ENCODE data around the gene FAM227B.
"Not testable (repeated sequence)": the region's sequence is repeated elsewhere in the genome, so short reads cannot be mapped to it uniquely, and the experiment has no call there.

The FAM227B gene

GRCh38 chr15:49387471-49387870, 233.1 kb downstream of the FAM227B start:
- Mint-ChIP-seq H3K27ac (no peak overlapping the region), H3K4me1 (ENCODE audit: low read depth) (no peaks in the 10 kb centered on the region), H3K4me3 (no peak overlapping the region), H3K9me3 (no peaks in the 10 kb centered on the region), H3K36me3 (ENCODE audit: low read depth) (no peaks in the 10 kb centered on the region), H3K27me3 (ENCODE audit: low read depth) (peaks cover 28% of the 10 kb centered on the region)
- DNase-seq (ENCODE audit: low spot score) = no peak

GRCh38 chr15:49383266-49383665, 237.4 kb downstream of the FAM227B start:
- DNase-seq (ENCODE audit: low spot score) = no peak

GRCh38 chr15:49382394-49382793, 238.2 kb downstream of the FAM227B start:
- no peaks in the 10 kb centered on the region for H3K9me3 Mint-ChIP-seq
- peaks cover 11% of the 10 kb centered on the region for H3K27me3 Mint-ChIP-seq (ENCODE audit: low read depth)
- no peak for DNase-seq (ENCODE audit: low spot score)
- H3K36me3 Mint-ChIP-seq (ENCODE audit: low read depth) = no peaks in the 10 kb centered on the region
- no peaks in the 10 kb centered on the region for H3K4me1 Mint-ChIP-seq (ENCODE audit: low read depth)
- no peak overlapping the region for H3K4me3 Mint-ChIP-seq
- no peak overlapping the region for H3K27ac Mint-ChIP-seq

More at GRCh38 chr15:49383266-49383665, 237.4 kb downstream of the FAM227B start:
- Mint-ChIP-seq H3K4me3 (no peak overlapping the region), H3K36me3 (ENCODE audit: low read depth) (no peaks in the 10 kb centered on the region), H3K27me3 (ENCODE audit: low read depth) (peaks cover 19% of the 10 kb centered on the region), H3K27ac (no peak overlapping the region), H3K9me3 (no peaks in the 10 kb centered on the region), H3K4me1 (ENCODE audit: low read depth) (no peaks in the 10 kb centered on the region)

- peaks cover 5% of the 10 kb centered on the region for H3K27me3 Mint-ChIP-seq (ENCODE audit: low read depth)
- no peaks in the 10 kb centered on the region for H3K4me1 Mint-ChIP-seq (ENCODE audit: low read depth)
- H3K4me3 Mint-ChIP-seq = no peak overlapping the region
- no peaks in the 10 kb centered on the region for H3K36me3 Mint-ChIP-seq (ENCODE audit: low read depth)
- no peak overlapping the region for H3K27ac Mint-ChIP-seq
- H3K9me3 Mint-ChIP-seq = no peaks in the 10 kb centered on the region
- no peak for DNase-seq (ENCODE audit: low spot score)
Observed at GRCh38 chr15:49380912-49381311, 239.7 kb downstream of the FAM227B start.

- DNase-seq (ENCODE audit: low spot score) = no peak
- Mint-ChIP-seq H3K4me3 (no peak overlapping the region), H3K27me3 (ENCODE audit: low read depth) (peaks cover 3% of the 10 kb centered on the region), H3K9me3 (no peaks in the 10 kb centered on the region), H3K4me1 (ENCODE audit: low read depth) (no peaks in the 10 kb centered on the region), H3K27ac (no peak overlapping the region), H3K36me3 (ENCODE audit: low read depth) (no peaks in the 10 kb centered on the region)
Observed at GRCh38 chr15:49379996-49380395, 240.6 kb downstream of the FAM227B start.

GRCh38 chr15:49372366-49372765, 248.3 kb downstream of the FAM227B start:
- H3K9me3 Mint-ChIP-seq = no peaks in the 10 kb centered on the region
- H3K27me3 Mint-ChIP-seq (ENCODE audit: low read depth) = peaks cover 5% of the 10 kb centered on the region
- H3K4me3 Mint-ChIP-seq = no peak overlapping the region
- H3K27ac Mint-ChIP-seq = no peak overlapping the region
- H3K4me1 Mint-ChIP-seq (ENCODE audit: low read depth) = no peaks in the 10 kb centered on the region
- DNase-seq (ENCODE audit: low spot score) = no peak
- no peaks in the 10 kb centered on the region for H3K36me3 Mint-ChIP-seq (ENCODE audit: low read depth)

GRCh38 chr15:49370782-49371181, 249.8 kb downstream of the FAM227B start:
- Mint-ChIP-seq H3K4me3 (no peak overlapping the region), H3K27me3 (ENCODE audit: low read depth) (peaks cover 2% of the 10 kb centered on the region), H3K4me1 (ENCODE audit: low read depth) (no peaks in the 10 kb centered on the region), H3K36me3 (ENCODE audit: low read depth) (no peaks in the 10 kb centered on the region), H3K9me3 (no peaks in the 10 kb centered on the region), H3K27ac (no peak overlapping the region)
- DNase-seq (ENCODE audit: low spot score) = no peak

- Mint-ChIP-seq H3K4me3 (no peak overlapping the region), H3K36me3 (ENCODE audit: low read depth) (no peaks in the 10 kb centered on the region), H3K9me3 (no peaks in the 10 kb centered on the region), H3K27me3 (ENCODE audit: low read depth) (no peaks in the 10 kb centered on the region), H3K4me1 (ENCODE audit: low read depth) (no peaks in the 10 kb centered on the region), H3K27ac (no peak overlapping the region)
- no peak for DNase-seq (ENCODE audit: low spot score)
Observed at GRCh38 chr15:49366496-49366895, 254.1 kb downstream of the FAM227B start.

- Mint-ChIP-seq H3K4me3 (no peak overlapping the region), H3K4me1 (ENCODE audit: low read depth) (no peaks in the 10 kb centered on the region), H3K27ac (no peak overlapping the region), H3K36me3 (ENCODE audit: low read depth) (no peaks in the 10 kb centered on the region), H3K27me3 (ENCODE audit: low read depth) (no peaks in the 10 kb centered on the region), H3K9me3 (no peaks in the 10 kb centered on the region)
- no peak for DNase-seq (ENCODE audit: low spot score)
Observed at GRCh38 chr15:49361370-49361769, 259.2 kb downstream of the FAM227B start.

GRCh38 chr15:49354439-49354838, 266.2 kb downstream of the FAM227B start:
- H3K27ac Mint-ChIP-seq; H3K4me3 Mint-ChIP-seq; H3K27me3 Mint-ChIP-seq (ENCODE audit: low read depth); H3K9me3 Mint-ChIP-seq; H3K36me3 Mint-ChIP-seq (ENCODE audit: low read depth); DNase-seq (ENCODE audit: low spot score); H3K4me1 Mint-ChIP-seq (ENCODE audit: low read depth): not testable (repeated sequence)

- Mint-ChIP-seq H3K27me3 (ENCODE audit: low read depth) (no peaks in the 10 kb centered on the region), H3K36me3 (ENCODE audit: low read depth) (peaks cover 11% of the 10 kb centered on the region)
Observed at GRCh38 chr15:49343546-49343945, 277.1 kb downstream of the FAM227B start.

GRCh38 chr15:49339656-49340055, 281.0 kb downstream of the FAM227B start:
- peaks cover 4% of the 10 kb centered on the region for H3K9me3 Mint-ChIP-seq
- H3K4me3 Mint-ChIP-seq = no peak overlapping the region
- H3K27ac Mint-ChIP-seq = no peak overlapping the region
- no peaks in the 10 kb centered on the region for H3K27me3 Mint-ChIP-seq (ENCODE audit: low read depth)
- H3K36me3 Mint-ChIP-seq (ENCODE audit: low read depth) = peaks cover 13% of the 10 kb centered on the region
- H3K4me1 Mint-ChIP-seq (ENCODE audit: low read depth) = no peaks in the 10 kb centered on the region
- DNase-seq (ENCODE audit: low spot score) = no peak

More at GRCh38 chr15:49343546-49343945, 277.1 kb downstream of the FAM227B start:
- no peak for DNase-seq (ENCODE audit: low spot score)
- H3K4me3 Mint-ChIP-seq = no peak overlapping the region
- H3K9me3 Mint-ChIP-seq = peaks cover 3% of the 10 kb centered on the region
- H3K27ac Mint-ChIP-seq = no peak overlapping the region
- H3K4me1 Mint-ChIP-seq (ENCODE audit: low read depth) = no peaks in the 10 kb centered on the region

GRCh38 chr15:49331951-49332350, 288.7 kb downstream of the FAM227B start:
- no peaks in the 10 kb centered on the region for H3K27me3 Mint-ChIP-seq (ENCODE audit: low read depth)
- H3K4me3 Mint-ChIP-seq = no peak overlapping the region
- H3K27ac Mint-ChIP-seq = no peak overlapping the region
- H3K4me1 Mint-ChIP-seq (ENCODE audit: low read depth) = no peaks in the 10 kb centered on the region
- H3K9me3 Mint-ChIP-seq = no peaks in the 10 kb centered on the region
- DNase-seq (ENCODE audit: low spot score) = no peak
- peaks cover 6% of the 10 kb centered on the region for H3K36me3 Mint-ChIP-seq (ENCODE audit: low read depth)

- Mint-ChIP-seq H3K4me1 (ENCODE audit: low read depth) (no peaks in the 10 kb centered on the region), H3K9me3 (no peaks in the 10 kb centered on the region), H3K36me3 (ENCODE audit: low read depth) (peaks cover 6% of the 10 kb centered on the region), H3K27me3 (ENCODE audit: low read depth) (no peaks in the 10 kb centered on the region), H3K27ac (no peak overlapping the region), H3K4me3 (no peak overlapping the region)
- DNase-seq (ENCODE audit: low spot score) = no peak
Observed at GRCh38 chr15:49331442-49331841, 289.2 kb downstream of the FAM227B start.

GRCh38 chr15:49330166-49330565, 290.5 kb downstream of the FAM227B start:
- H3K9me3 Mint-ChIP-seq = no peaks in the 10 kb centered on the region
- DNase-seq (ENCODE audit: low spot score) = no peak
- H3K36me3 Mint-ChIP-seq (ENCODE audit: low read depth) = peaks cover 6% of the 10 kb centered on the region
- no peaks in the 10 kb centered on the region for H3K4me1 Mint-ChIP-seq (ENCODE audit: low read depth)
- no peak overlapping the region for H3K4me3 Mint-ChIP-seq
- H3K27ac Mint-ChIP-seq = no peak overlapping the region
- no peaks in the 10 kb centered on the region for H3K27me3 Mint-ChIP-seq (ENCODE audit: low read depth)
